SU-DHL-6 (cell line): Measurements from ENCODE around the gene C14orf132.

Experiments
- H2AFZ ChIP-seq: fragments of 200-600 bp; sonication (generic); 2 replicates; pipeline ENCODE4 v1.6.1; 2014; ENCODE audit warnings: low read depth, mild to moderate bottlenecking, moderate library complexity, mixed read lengths, antibody characterized with exemption, low read length; ENCODE audit not compliant: severe bottlenecking
- H3F3A ChIP-seq: fragments of 200-600 bp; shearing (Covaris generic); 2 replicates; pipeline ENCODE4 v1.6.0; 2016; ENCODE audit warnings: antibody characterized with exemption, mild to moderate bottlenecking; ENCODE audit not compliant: insufficient read depth
- H3K27ac ChIP-seq: fragments of 200-600 bp; sonication (generic); 2 replicates; pipeline ENCODE4 v1.5.1; 2016; ENCODE audit warnings: low read depth, mild to moderate bottlenecking, low read length, moderate library complexity, mixed read lengths
- H3K27me3 ChIP-seq: fragments of 200-600 bp; sonication (generic), shearing (Covaris generic); 2 replicates; pipeline ENCODE4 v1.6.0; 2014; ENCODE audit warnings: mild to moderate bottlenecking, low read length
- H3K36me3 ChIP-seq: fragments of 200-600 bp; sonication (generic); 2 replicates; pipeline ENCODE4 v1.6.1; 2014; ENCODE audit warnings: mild to moderate bottlenecking, low read length, mixed read lengths
- H3K4me2 ChIP-seq: fragments of 300-600, 200-600 bp; shearing (Covaris generic), sonication (generic); 2 replicates; pipeline ENCODE4 v1.6.0; 2014; ENCODE audit warnings: low read length, low read depth, mild to moderate bottlenecking; ENCODE audit not compliant: poor library complexity, severe bottlenecking
- H3K4me3 ChIP-seq: fragments of 200-600 bp; sonication (generic); 2 replicates; pipeline ENCODE4 v1.5.1; 2014; ENCODE audit warnings: antibody characterized with exemption, low read length, mild to moderate bottlenecking, mixed read lengths; ENCODE audit not compliant: insufficient read depth, poor library complexity, severe bottlenecking
- H3K79me2 ChIP-seq: fragments of 200-600 bp; sonication (generic); 2 replicates; pipeline ENCODE4 v1.6.1; 2014; ENCODE audit warnings: mild to moderate bottlenecking, low read length, moderate library complexity; ENCODE audit not compliant: insufficient read depth
- H3K9ac ChIP-seq: fragments of 200-600 bp; sonication (generic); 2 replicates; pipeline ENCODE4 v1.7.0; 2014; ENCODE audit warnings: mild to moderate bottlenecking, low read length
- H3K9me2 ChIP-seq: fragments of 200-600 bp; sonication (generic); replicated peaks from 2 replicates; pipeline ENCODE4 v1.6.1; 2014; ENCODE audit warnings: low read length; ENCODE audit not compliant: insufficient read depth
- H3K9me3 ChIP-seq: fragments of 200-600 bp; sonication (generic); 2 replicates; pipeline ENCODE4 v1.6.1; 2014; ENCODE audit warnings: low read length, mixed read lengths; ENCODE audit not compliant: insufficient read depth
- H4K20me1 ChIP-seq: fragments of 200-600 bp; sonication (generic); 2 replicates; pipeline ENCODE4 v1.6.1; 2014; ENCODE audit warnings: low read depth, mild to moderate bottlenecking, antibody characterized with exemption, low read length, moderate library complexity, mixed read lengths
- EZH2phosphoT487 ChIP-seq: fragments of 200-600 bp; sonication (generic), shearing (Covaris generic); conservative IDR thresholded peaks from 2 replicates; pipeline ENCODE4 v1.6.1; 2018; ENCODE audit warnings: mild to moderate bottlenecking, antibody characterized with exemption, low read length, moderate library complexity, mixed read lengths
- TF ChIP-seq, protein P1 (sequence below): fragments of 200-600 bp; sonication (generic); IDR thresholded peaks from one replicate; pipeline ENCODE4 v1.5.1; 2017; ENCODE audit warnings: antibody characterized with exemption, mild to moderate bottlenecking, low read length, moderate library complexity; ENCODE audit not compliant: insufficient read depth, poor library complexity, severe bottlenecking

The C14orf132 gene

DNA sequence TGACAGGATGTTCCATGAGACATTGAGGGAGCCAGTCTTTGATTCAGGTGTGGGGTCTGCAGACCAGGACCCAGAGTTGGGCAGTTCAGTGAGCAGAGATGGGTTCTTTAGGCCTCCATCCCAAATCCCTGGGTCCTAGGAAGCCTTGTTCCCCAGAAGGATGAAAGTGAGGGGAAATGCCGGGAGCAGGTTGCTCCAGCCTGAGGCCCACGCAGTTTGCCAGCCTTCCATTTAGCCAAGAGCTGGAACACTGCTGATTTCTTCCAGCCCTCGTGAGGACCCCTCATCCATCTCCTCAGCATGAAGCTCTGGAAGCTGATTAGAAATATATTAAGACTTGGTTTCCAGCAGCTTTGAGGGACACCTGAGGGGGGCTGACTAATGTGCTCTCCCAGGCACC is 12.1 kb downstream of the C14orf132 start:
- no peaks in the 10 kb centered on the region for H3K9me2 ChIP-seq
- H3K79me2 ChIP-seq: no peaks in the 10 kb centered on the region
- H3K9ac ChIP-seq: no peak overlapping the region
- H3K27me3 ChIP-seq: no peaks in the 10 kb centered on the region
- no peak overlapping the region for H3K4me3 ChIP-seq
- TF ChIP-seq EZH2phosphoT487: no peak
- TF ChIP-seq, protein P1, sequence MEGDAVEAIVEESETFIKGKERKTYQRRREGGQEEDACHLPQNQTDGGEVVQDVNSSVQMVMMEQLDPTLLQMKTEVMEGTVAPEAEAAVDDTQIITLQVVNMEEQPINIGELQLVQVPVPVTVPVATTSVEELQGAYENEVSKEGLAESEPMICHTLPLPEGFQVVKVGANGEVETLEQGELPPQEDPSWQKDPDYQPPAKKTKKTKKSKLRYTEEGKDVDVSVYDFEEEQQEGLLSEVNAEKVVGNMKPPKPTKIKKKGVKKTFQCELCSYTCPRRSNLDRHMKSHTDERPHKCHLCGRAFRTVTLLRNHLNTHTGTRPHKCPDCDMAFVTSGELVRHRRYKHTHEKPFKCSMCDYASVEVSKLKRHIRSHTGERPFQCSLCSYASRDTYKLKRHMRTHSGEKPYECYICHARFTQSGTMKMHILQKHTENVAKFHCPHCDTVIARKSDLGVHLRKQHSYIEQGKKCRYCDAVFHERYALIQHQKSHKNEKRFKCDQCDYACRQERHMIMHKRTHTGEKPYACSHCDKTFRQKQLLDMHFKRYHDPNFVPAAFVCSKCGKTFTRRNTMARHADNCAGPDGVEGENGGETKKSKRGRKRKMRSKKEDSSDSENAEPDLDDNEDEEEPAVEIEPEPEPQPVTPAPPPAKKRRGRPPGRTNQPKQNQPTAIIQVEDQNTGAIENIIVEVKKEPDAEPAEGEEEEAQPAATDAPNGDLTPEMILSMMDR: no peak
- no peak overlapping the region for H3K4me2 ChIP-seq
- no peaks in the 10 kb centered on the region for H3F3A ChIP-seq
- H2AFZ ChIP-seq: no peak overlapping the region
- H3K36me3 ChIP-seq: no peaks in the 10 kb centered on the region
- no peaks in the 10 kb centered on the region; the same call in 1 of the 2 replicates for H4K20me1 ChIP-seq
- H3K9me3 ChIP-seq: no peaks in the 10 kb centered on the region
- H3K27ac ChIP-seq: no peak overlapping the region

DNA sequence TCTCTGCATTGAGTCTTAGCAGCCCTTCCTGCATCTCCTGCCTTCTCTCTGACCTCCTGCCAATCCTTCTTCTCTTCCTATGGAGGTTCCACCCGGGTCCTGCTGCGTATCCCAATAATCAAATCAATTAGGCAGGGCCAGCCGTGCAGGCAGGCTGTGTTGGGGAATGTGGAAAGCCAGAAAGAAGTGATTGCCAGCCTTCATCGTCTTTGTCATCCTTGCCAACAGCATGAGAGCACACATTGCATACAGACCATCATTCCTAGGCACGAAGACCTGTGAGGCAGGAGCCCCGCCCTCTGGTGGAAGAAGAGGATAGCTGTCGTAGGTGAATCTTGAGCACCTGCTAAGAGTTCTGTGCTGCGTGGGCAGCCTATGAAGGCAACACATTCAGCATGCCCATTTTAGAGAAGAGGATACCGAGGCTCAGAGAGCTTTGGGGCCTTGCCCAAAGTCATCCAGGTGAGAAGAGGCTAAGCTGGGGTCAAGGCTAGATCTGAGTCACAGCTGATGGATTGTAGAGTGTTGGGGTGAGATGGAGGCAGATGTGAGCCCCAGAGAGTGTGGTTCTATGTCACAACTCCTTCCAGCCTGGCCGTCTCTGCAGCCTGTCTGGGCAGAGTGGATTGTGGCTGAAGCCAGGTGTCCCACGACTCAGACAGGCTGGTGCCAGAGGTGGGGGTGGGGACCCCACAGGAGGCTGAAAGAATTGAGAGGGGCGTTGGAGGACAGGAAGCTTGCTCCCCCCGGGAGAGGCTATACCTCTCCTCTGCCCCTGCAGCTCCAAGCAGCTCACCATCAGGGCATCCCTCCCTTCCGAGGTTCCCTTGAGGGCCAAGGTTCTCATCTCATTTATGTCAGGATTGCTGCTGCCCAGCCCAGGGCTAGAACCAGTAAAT is 12.7 kb downstream of the C14orf132 start:
- Histone ChIP-seq H3K9me2 (no peaks in the 10 kb centered on the region), H3K9me3 (no peaks in the 10 kb centered on the region), H3K4me3 (no peak overlapping the region), H4K20me1 (no peaks in the 10 kb centered on the region; the same call in 1 of the 2 replicates), H3K9ac (no peak overlapping the region), H3F3A (no peaks in the 10 kb centered on the region), H3K27ac (no peak overlapping the region), H3K36me3 (no peaks in the 10 kb centered on the region), H3K79me2 (no peaks in the 10 kb centered on the region), H3K4me2 (no peak overlapping the region), H3K27me3 (no peaks in the 10 kb centered on the region), H2AFZ (no peak overlapping the region)
- TF ChIP-seq EZH2phosphoT487: no peak
- TF ChIP-seq, protein P1: peak; percentile 67

DNA sequence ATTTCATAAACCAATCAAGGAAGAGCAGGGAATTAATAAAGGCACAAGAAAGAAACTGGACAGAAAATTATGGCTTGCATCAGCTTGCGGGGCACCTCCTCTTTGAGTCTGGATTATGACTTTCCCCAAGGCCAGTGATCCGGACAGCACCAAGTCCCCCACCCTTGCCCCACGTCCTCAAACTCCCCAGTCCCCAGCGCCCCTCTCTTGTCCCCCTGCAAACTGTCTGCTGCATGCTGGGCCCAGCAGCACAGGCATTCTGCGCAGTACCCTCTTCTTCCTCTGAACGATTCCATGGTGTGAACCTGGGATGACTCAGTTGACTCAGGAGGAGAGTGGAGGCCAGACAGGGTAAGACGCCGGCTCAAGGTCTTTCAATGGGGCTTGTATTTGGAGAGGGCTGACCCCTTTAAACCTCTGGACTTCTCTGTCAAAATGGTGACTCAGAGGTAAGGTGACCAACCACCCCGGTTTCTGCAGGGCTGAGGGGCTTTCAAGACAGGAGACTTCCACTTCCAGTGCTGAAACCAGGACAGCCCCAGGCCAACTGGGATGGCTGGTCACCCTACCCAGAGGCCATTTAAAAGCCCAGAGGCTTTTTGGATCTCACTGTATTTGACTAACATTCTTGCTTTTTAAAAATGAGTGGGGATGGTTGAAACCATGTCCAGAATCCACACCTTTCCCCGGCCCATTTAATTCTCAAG is 13.5 kb downstream of the C14orf132 start:
- no peaks in the 10 kb centered on the region for H3F3A ChIP-seq
- no peak overlapping the region for H3K9ac ChIP-seq
- TF ChIP-seq, protein P1: no peak
- TF ChIP-seq EZH2phosphoT487: no peak
- no peaks in the 10 kb centered on the region for H4K20me1 ChIP-seq
- no peak overlapping the region for H2AFZ ChIP-seq
- H3K27me3 ChIP-seq: no peaks in the 10 kb centered on the region
- H3K4me2 ChIP-seq: no peak overlapping the region
- H3K79me2 ChIP-seq: no peaks in the 10 kb centered on the region
- no peak overlapping the region for H3K27ac ChIP-seq
- no peaks in the 10 kb centered on the region for H3K9me3 ChIP-seq
- no peaks in the 10 kb centered on the region for H3K36me3 ChIP-seq
- no peaks in the 10 kb centered on the region for H3K9me2 ChIP-seq
- H3K4me3 ChIP-seq: no peak overlapping the region
